HG03060 (cell line): ENCODE measurements around the gene SMAD6.

Experiments used
- ATAC-seq: cut with Tn5 transposase; IDR thresholded peaks from one replicate; pipeline ENCODE4 v1.9.1; 2021; ENCODE audit warnings: low read depth, moderate number of reproducible peaks; ENCODE audit not compliant: unreplicated experiment

Gene SMAD6

DNA sequence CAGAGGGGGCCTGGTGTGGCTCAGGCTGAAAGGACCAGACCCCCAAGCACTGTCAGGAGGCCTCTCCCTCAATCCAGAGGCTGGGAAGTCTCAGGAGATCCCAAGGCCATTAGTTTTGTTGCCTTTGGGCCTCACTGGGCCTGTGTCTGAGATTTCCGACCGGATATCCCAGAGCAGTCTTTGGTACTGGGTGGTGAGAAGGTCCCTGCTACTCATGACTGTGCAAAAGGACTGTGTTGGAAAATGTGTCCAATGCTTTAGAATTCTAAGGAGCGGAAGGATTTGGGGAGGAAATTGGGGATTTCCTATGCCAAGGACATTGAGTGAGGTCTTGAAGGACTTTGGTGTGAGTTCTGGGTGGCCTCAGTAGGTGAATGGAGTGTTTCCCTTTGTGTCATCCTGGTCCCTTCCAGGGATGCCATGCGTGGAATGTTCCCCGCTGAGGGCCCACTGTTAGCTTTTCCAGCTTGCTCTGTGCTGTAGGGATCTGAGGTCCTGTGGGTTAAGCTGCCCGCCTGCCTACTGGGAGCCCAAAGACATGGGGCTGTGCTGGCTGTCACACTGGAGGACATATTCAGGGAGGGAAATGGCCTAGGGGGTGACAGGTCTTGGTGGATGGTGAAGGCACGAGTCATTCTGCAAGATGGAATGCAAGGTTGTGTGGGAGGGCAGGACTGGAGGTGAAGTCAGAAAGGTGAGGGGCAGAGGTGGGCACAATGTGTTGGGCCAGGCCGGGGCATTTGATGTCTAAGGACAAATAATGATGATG is 16.4 kb downstream of the SMAD6 start:
- ATAC-seq = no peak

DNA sequence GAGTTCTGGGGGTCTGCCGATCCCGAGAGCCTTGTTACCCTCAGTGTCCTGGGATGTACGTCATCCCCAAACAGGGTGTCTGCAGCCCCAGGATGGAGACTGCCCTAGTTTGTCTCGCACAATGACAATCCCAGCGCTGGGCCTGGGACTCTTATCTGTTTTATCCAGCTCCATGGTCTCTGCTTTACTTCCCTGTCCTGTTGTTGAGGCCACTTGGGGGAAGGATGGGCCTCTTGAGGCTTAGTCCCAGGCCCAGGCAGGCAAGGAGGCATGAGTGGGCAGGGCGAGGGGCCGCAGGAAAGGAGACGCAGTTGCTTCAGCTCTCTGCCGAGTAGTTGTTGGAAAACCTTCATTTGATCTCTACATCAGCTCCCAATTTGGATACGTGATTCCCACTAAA is 17.4 kb downstream of the SMAD6 start:
- ATAC-seq = no peak

DNA sequence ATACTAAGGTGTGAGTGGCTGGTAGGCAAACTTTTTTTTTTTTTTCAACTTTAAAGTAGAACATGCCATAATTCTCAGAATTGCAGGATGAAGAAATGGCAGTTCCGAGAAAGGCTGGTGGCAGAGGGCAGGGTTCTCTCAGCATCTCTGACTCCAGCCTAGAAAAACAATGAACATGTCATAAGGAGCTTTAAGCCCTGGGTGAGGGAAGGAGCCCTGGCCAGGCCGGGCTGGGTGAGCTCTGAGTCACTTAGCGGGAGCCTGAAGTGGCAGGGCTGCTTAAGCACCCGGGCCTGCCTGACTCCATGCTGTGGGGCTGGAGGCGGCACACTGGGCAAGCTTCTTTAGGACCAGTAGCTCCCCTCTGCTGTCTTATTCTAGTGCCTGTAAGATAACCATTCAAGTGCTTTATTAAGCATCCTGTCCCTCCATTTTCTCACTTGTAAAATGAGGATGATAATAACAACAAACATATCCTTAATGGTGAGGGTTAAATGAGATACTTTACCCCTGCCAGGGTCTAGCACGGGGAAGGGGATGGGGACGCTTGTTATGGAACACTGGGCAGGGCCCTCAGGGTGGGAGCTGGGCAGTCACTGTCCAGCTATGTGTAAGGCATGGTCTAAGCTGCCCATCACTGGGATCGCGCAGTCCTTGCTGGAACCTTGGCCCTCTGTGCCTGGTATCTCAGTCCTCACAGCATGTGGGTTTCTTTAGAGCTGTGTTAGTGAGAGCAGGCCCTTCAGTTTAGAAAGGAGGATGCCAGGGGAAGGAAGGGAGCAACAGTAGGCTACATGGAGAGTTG is 18.4 kb downstream of the SMAD6 start:
- no peak for ATAC-seq

DNA sequence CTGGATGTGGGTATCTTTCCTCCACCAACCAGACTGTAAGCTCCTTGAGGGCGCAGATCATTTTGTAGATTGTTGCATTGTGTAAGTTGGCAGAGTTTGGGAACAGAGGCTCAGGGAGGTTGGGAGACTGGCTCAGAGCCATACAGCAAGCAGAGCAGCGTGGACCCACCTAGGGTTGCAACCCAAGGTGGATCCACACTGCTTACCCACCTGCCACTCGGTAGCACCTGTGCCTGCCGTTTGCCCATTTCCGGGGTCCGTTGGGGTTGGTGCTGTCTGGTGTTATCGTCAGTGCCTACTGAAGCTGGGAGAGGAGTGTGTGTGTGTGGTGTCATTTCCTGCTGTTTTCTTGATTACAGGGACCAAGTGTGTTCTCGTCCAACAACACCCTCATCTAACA is 19.0 kb downstream of the SMAD6 start:
- ATAC-seq = no peak

GRCh38 chr15:66721501-66721937 is 19.5 kb downstream of the SMAD6 start:
- no peak for ATAC-seq

DNA sequence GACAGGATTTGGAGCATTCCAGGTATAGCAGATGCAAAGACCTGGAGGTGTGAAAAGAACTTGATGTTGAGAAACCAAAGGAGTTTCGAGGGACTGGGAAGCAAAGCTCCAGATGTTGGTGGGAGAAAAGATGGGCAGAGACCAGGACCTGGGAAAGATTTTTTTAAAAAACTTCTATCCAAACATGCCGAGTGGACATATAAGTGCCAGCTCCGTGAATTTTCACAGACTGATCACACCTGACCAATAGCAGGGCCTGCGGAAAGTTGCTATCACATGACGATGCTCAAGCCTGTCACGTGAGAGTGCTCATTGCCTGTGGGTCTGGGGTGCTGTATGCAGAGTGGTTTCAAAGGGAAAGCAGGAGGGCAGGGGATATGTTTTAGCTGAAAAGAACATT is 19.9 kb downstream of the SMAD6 start:
- ATAC-seq = no peak

DNA sequence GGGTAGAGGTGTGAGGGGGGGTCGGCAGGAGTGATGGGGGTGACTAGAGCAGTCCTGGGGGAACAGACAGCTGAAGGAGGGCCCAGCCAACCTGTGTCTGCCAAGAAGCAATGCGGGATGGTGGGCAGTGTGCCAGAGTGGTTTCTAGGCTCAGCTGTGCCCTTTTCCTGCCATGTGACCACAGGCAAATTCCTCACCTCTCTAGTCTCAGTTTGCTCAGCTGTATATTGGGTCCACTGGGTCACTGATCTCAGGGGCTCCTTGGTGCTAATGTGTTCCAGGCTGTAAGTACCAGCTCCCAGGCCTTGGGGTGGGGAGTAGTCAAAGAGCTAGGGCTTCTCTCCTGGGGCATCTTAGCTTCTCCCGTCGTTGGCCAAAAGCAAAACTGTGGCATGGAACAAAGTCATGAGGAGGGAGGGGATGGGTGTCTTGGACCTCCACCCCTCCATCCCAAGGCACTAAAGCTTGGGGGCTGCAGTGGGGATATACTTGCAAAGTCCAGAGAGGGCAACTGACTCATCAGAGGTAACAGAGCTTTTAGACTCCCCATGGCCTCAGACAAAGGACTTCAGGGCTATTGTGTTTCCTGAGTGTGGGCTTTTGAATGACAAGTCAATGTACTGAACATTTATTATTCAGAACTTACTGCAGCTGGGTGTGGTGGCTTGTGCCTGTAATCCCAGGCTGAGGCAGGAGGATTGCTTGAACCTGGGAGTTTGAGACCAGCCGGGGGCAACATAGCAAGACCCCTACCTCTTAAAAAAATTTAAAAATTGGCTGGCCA is 20.9 kb downstream of the SMAD6 start:
- no peak for ATAC-seq

GRCh38 chr15:66723826-66724731 is 22.0 kb downstream of the SMAD6 start:
- ATAC-seq = no peak

- no peak for ATAC-seq
Measured at GRCh38 chr15:66724732-66725463, 22.9 kb downstream of the SMAD6 start.

- ATAC-seq = no peak
Measured at GRCh38 chr15:66725464-66725785, 23.4 kb downstream of the SMAD6 start.

DNA sequence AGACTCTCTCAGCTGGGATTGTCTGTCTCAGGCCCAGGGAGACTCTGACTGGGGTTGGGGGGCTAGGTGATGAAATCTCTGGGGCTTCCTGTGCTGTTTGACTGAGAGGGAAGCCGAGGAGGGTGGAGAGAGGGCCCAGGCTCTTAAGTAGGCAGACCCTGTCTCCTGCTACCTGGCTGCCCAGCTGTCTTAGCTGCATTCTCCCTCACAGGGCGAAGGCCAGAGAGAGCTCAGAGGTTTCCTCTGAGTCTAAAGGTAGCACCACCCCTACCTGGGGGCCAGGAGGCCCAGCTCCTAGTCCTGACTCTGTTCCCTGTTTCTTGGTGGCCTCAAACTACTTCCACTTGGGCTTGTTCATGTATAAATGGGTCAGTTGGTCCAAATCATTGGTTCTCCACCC is 24.4 kb downstream of the SMAD6 start:
- no peak for ATAC-seq

GRCh38 chr15:66729331-66729951 is 27.4 kb downstream of the SMAD6 start:
- ATAC-seq = no peak

GRCh38 chr15:66730168-66731021 is 28.4 kb downstream of the SMAD6 start:
- ATAC-seq = no peak

- no peak for ATAC-seq
Measured at GRCh38 chr15:66733976-66734375, 31.9 kb downstream of the SMAD6 start.

DNA sequence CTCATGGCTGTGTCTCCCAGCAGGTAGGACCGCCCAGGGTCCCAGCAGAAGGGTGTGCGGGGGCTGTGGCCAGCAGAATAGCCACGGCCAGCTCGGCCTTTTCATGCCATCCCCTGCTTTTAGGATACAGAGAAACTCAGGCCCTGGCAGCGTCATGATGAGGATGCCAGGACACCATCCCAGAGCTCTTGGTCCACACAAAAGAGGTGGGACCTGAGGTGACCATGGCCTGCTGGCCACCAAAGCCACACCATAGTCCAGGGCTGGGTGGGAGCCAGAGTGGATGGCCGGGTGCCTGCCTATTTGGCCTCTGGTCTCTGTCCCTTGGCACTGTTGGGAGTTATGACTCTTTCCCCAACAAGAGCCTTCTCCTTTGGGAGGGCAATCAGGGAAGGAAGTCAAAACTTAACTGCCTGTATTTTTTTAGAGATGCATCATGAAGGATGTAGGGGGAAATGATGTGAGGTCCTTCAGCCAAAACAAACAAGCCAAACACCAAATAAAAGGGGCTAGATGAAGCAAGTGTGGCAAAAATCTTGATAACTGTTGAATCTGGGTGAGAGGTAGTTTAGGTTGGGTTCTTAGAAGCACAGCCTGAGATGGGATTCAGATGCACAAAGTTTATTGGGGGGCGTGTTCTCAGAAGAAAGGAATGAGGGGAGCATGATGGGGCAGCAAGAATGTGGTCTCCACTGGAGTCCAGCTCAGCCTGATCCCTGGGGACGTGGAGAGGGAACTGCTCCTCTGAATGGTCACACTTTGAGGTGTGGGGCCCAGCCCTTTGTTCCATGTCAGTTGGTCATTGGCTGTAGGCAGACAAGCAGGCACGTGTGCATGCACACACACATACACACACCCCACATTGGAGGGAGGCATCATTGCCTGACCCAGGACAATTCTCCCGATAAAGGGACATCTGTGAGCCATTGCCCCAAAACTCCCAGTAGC is 33.2 kb downstream of the SMAD6 start:
- no peak for ATAC-seq

GRCh38 chr15:66735909-66736305 is 33.9 kb downstream of the SMAD6 start:
- ATAC-seq = no peak
